Activated CD4-positive, alpha-beta T cell treated with anti-CD3 and anti-CD28 coated beads for 36 hours (primary cell): ENCODE results near the gene ARL1. TPM values are rescaled to one million over a fixed set of nuclear protein-coding genes. Genes with fewer than 3 reads are reported as not detected.
"Not testable (repeated sequence)": the region's sequence is repeated elsewhere in the genome, so short reads cannot be mapped to it uniquely, and the experiment has no call there.

ENCODE experiments used
- ATAC-seq: fragments of 200-7000 bp; cut with Tn5 transposase; one replicate; pipeline ENCODE4 v1.10.0; 2021; ENCODE audit warnings: mild to moderate bottlenecking, moderate library complexity
- CTCF ChIA-PET: fragments of 350-600 bp; sonication (Branson Sonifier 250); formaldehyde crosslinking; loops from one replicate; lab custom pipeline; 2021; ENCODE audit warnings: antibody characterized with exemption; lab: Charles Lee
- POLR2A ChIA-PET: fragments of 350-600 bp; sonication (Branson Sonifier 250); formaldehyde crosslinking; loops from one replicate; lab custom pipeline; 2021; ENCODE audit warnings: antibody characterized with exemption, inconsistent platforms; lab: Charles Lee
- DNase-seq: peaks from one replicate; pipeline ENCODE4 v3.0.0-alpha.2; 2020
- H3K27ac Mint-ChIP-seq: one replicate; pipeline ENCODE4 v1.8.0; 2021; ENCODE audit warnings: mixed read lengths
- H3K27me3 Mint-ChIP-seq: one replicate; pipeline ENCODE4 v1.8.0; 2021; ENCODE audit warnings: mixed read lengths
- H3K36me3 Mint-ChIP-seq: one replicate; pipeline ENCODE4 v1.8.0; 2021; ENCODE audit warnings: low read depth, mixed read lengths
- H3K4me1 Mint-ChIP-seq: one replicate; pipeline ENCODE4 v1.8.0; 2021; ENCODE audit warnings: mixed read lengths
- H3K4me3 Mint-ChIP-seq: one replicate; pipeline ENCODE4 v1.8.0; 2021; ENCODE audit warnings: mild to moderate bottlenecking, moderate library complexity, mixed read lengths
- H3K9me3 Mint-ChIP-seq: one replicate; pipeline ENCODE4 v1.8.0; 2021; ENCODE audit warnings: low read depth, mixed read lengths
- intact Hi-C, 2 experiments: fragments of 100-400 bp; cut with DNase I in 1 of 2; cut with micrococcal nuclease in 1 of 2; formaldehyde crosslinking; loops; one replicate each; pipeline versions ENCODE4 v1.14.2 to v1.15.1; 2022 to 2024; cut with DNase I, micrococcal nuclease
- total RNA-seq, 2 experiments: library from RNA; stranded (reverse); gene quantifications; one replicate each; pipeline ENCODE4 v1.2.3, GENCODE V29; 2021

The ARL1 gene
- total RNA-seq, 2 experiments from 2014 or later = 67.2 to 85.6 TPM

GRCh38 chr12:101410169-101410568 is 2.6 kb upstream of the ARL1 start:
- H3K4me1 Mint-ChIP-seq = peaks cover 13% of the 10 kb centered on the region
- POLR2A ChIA-PET, intact Hi-C loops, H3K36me3 Mint-ChIP-seq, H3K27me3 Mint-ChIP-seq, ATAC-seq, H3K4me3 Mint-ChIP-seq, H3K27ac Mint-ChIP-seq, DNase-seq, H3K9me3 Mint-ChIP-seq: not testable (repeated sequence)
- CTCF ChIA-PET = interaction anchor here (1.3 kb wide), 1 partner anchor 429 kb away, joined by 3 read pairs; no protein-coding TSS in a partner anchor

GRCh38 chr12:101407049-101407435 is 530 bp downstream of the ARL1 start:
- no peaks in the 10 kb centered on the region for H3K27me3 Mint-ChIP-seq
- ATAC-seq (peak; percentile 30), DNase-seq (peak; percentile 57)
- H3K4me3 Mint-ChIP-seq = peak overlapping the region; percentile 95
- no peaks in the 10 kb centered on the region for H3K9me3 Mint-ChIP-seq
- peak overlapping the region; percentile 95 for H3K27ac Mint-ChIP-seq
- intact Hi-C loops = loop anchor here (1.0 to 10.0 kb wide), 8 partner anchors 127 to 1140 kb away; partner anchors contain the start of genes GNPTAB (in 2 of the 2), CHPT1 (in 1 of the 2), DEPDC4 (in 1 of the 2) and DRAM1 (in 1 of the 2)
- peaks cover 15% of the 10 kb centered on the region for H3K4me1 Mint-ChIP-seq
- POLR2A ChIA-PET = interaction anchor here (1.0 kb wide), 1 partner anchor 20 kb away, joined by 3 read pairs; no protein-coding TSS in a partner anchor
- CTCF ChIA-PET = interaction anchor here (0.5 to 1.8 kb wide), 5 partner anchors 12 to 423 kb away, joined by 3 to 7 read pairs (median 5); partner anchors contain the start of gene GNPTAB
- peaks cover 2% of the 10 kb centered on the region for H3K36me3 Mint-ChIP-seq

GRCh38 chr12:101391181-101391580 is 16.4 kb downstream of the ARL1 start:
- H3K27ac Mint-ChIP-seq, DNase-seq, H3K4me3 Mint-ChIP-seq, H3K27me3 Mint-ChIP-seq, ATAC-seq, H3K9me3 Mint-ChIP-seq, CTCF ChIA-PET, H3K4me1 Mint-ChIP-seq, intact Hi-C loops, POLR2A ChIA-PET: not testable (repeated sequence)
- H3K36me3 Mint-ChIP-seq = peaks cover 48% of the 10 kb centered on the region

- intact Hi-C loops = no loop called here
Observed at GRCh38 chr12:101379149-101379548, 28.4 kb downstream of the ARL1 start.

GRCh38 chr12:101375573-101375972 is 32.0 kb downstream of the ARL1 start:
- peaks cover 61% of the 10 kb centered on the region for H3K36me3 Mint-ChIP-seq
- H3K4me1 Mint-ChIP-seq = peaks cover 7% of the 10 kb centered on the region
- ATAC-seq (peak; percentile 26), DNase-seq (no peak)
- CTCF ChIA-PET = no interaction called here
- H3K27ac Mint-ChIP-seq = peak overlapping the region; percentile 8
- POLR2A ChIA-PET = no interaction called here
- H3K9me3 Mint-ChIP-seq = no peaks in the 10 kb centered on the region
- H3K4me3 Mint-ChIP-seq = no peak overlapping the region
- H3K27me3 Mint-ChIP-seq = no peaks in the 10 kb centered on the region
- intact Hi-C loops = no loop called here

More at GRCh38 chr12:101379149-101379548, 28.4 kb downstream of the ARL1 start:
- POLR2A ChIA-PET = no interaction called here
- peaks cover 54% of the 10 kb centered on the region for H3K36me3 Mint-ChIP-seq
- no peak overlapping the region for H3K27ac Mint-ChIP-seq
- no peak overlapping the region for H3K4me3 Mint-ChIP-seq
- peaks cover 7% of the 10 kb centered on the region for H3K4me1 Mint-ChIP-seq
- CTCF ChIA-PET = interaction anchor here (0.6 kb wide), 1 partner anchor 101 kb away, joined by 4 read pairs; no protein-coding TSS in a partner anchor
- no peaks in the 10 kb centered on the region for H3K27me3 Mint-ChIP-seq
- no peaks in the 10 kb centered on the region for H3K9me3 Mint-ChIP-seq
- no peak for ATAC-seq
- no peak for DNase-seq

GRCh38 chr12:101372431-101372830 is 35.1 kb downstream of the ARL1 start:
- Mint-ChIP-seq H3K9me3 (no peaks in the 10 kb centered on the region), H3K36me3 (peaks cover 48% of the 10 kb centered on the region), H3K27ac (no peak overlapping the region), H3K4me1 (peaks cover 7% of the 10 kb centered on the region), H3K4me3 (no peak overlapping the region), H3K27me3 (no peaks in the 10 kb centered on the region)
- ATAC-seq = no peak
- CTCF ChIA-PET = no interaction called here
- POLR2A ChIA-PET = no interaction called here
- intact Hi-C loops = no loop called here
- no peak for DNase-seq

- ChIA-PET CTCF (interaction anchor here (0.5 kb wide), 1 partner anchor 1167 kb away, joined by 4 read pairs; the partner anchor contains the start of gene ACTR6), POLR2A (no interaction called here)
- Mint-ChIP-seq H3K27ac (no peak overlapping the region), H3K4me1 (peaks cover 5% of the 10 kb centered on the region), H3K27me3 (no peaks in the 10 kb centered on the region), H3K4me3 (no peak overlapping the region), H3K9me3 (no peaks in the 10 kb centered on the region), H3K36me3 (peaks cover 46% of the 10 kb centered on the region)
- intact Hi-C loops = no loop called here
- ATAC-seq (no peak), DNase-seq (no peak)
Observed at GRCh38 chr12:101368016-101368415, 39.6 kb downstream of the ARL1 start.

- CTCF ChIA-PET = interaction anchor here (0.9 to 1.1 kb wide), 3 partner anchors 26 to 398 kb away, joined by 3 to 4 read pairs (median 3); no protein-coding TSS in a partner anchor
- Mint-ChIP-seq H3K27me3 (no peaks in the 10 kb centered on the region), H3K4me1 (peaks cover 5% of the 10 kb centered on the region), H3K9me3 (no peaks in the 10 kb centered on the region), H3K4me3 (no peak overlapping the region), H3K27ac (no peak overlapping the region), H3K36me3 (peaks cover 49% of the 10 kb centered on the region)
- intact Hi-C loops = no loop called here
- no peak for ATAC-seq
- no peak for DNase-seq
- POLR2A ChIA-PET = no interaction called here
Observed at GRCh38 chr12:101361455-101361854, 46.1 kb downstream of the ARL1 start.

- ATAC-seq (no peak), DNase-seq (no peak)
- intact Hi-C loops = no loop called here
- no peak overlapping the region for H3K4me3 Mint-ChIP-seq
- POLR2A ChIA-PET = no interaction called here
- H3K9me3 Mint-ChIP-seq = no peaks in the 10 kb centered on the region
- H3K27ac Mint-ChIP-seq = no peak overlapping the region
- H3K36me3 Mint-ChIP-seq = peaks cover 51% of the 10 kb centered on the region
- H3K27me3 Mint-ChIP-seq = no peaks in the 10 kb centered on the region
- no peaks in the 10 kb centered on the region for H3K4me1 Mint-ChIP-seq
- CTCF ChIA-PET = no interaction called here
Observed at GRCh38 chr12:101356794-101357193, 50.8 kb downstream of the ARL1 start.

- Mint-ChIP-seq H3K4me1 (no peaks in the 10 kb centered on the region), H3K4me3 (no peak overlapping the region), H3K9me3 (no peaks in the 10 kb centered on the region), H3K27ac (no peak overlapping the region), H3K27me3 (no peaks in the 10 kb centered on the region), H3K36me3 (peaks cover 59% of the 10 kb centered on the region)
- intact Hi-C loops = no loop called here
- DNase-seq (no peak), ATAC-seq (no peak)
- POLR2A ChIA-PET = no interaction called here
- CTCF ChIA-PET = no interaction called here
Observed at GRCh38 chr12:101351682-101352081, 55.9 kb downstream of the ARL1 start.

- no peak for ATAC-seq
Observed at GRCh38 chr12:101343893-101344292, 63.7 kb downstream of the ARL1 start.

More at GRCh38 chr12:101343893-101344292, 63.7 kb downstream of the ARL1 start:
- DNase-seq = no peak
- no peak overlapping the region for H3K4me3 Mint-ChIP-seq
- intact Hi-C loops = no loop called here
- no peak overlapping the region for H3K27ac Mint-ChIP-seq
- H3K36me3 Mint-ChIP-seq = peaks cover 53% of the 10 kb centered on the region
- POLR2A ChIA-PET = no interaction called here
- no peaks in the 10 kb centered on the region for H3K4me1 Mint-ChIP-seq
- H3K27me3 Mint-ChIP-seq = no peaks in the 10 kb centered on the region
- CTCF ChIA-PET = no interaction called here
- no peaks in the 10 kb centered on the region for H3K9me3 Mint-ChIP-seq
